Gastroesophageal sphincter (tissue), 3 donors: ENCODE data around the gene SLC38A5.

Experiments used
- CTCF ChIP-seq, 4 experiments: fragments of 200-600 bp in 2 of 4; fragments of 450-650 bp in 2 of 4; sonication (generic) in 1 of 4; IDR thresholded peaks; one replicate each; pipeline ENCODE4 v1.5.1; 2017 to 2019; ENCODE audit warnings: antibody characterized with exemption in 4 of 4, mild to moderate bottlenecking in 2 of 4, moderate library complexity in 2 of 4
- EP300 ChIP-seq: sonication (generic); formaldehyde crosslinking; IDR thresholded peaks from one replicate; pipeline ENCODE4 v1.6.1; 2017; ENCODE audit warnings: antibody characterized with exemption, mild to moderate bottlenecking
- POLR2A ChIP-seq, 2 donors: fragments of 450-650 bp; IDR thresholded peaks; one replicate each; pipeline ENCODE4 v1.6.1; 2017; ENCODE audit warnings: antibody characterized with exemption in 2 of 2, mild to moderate bottlenecking in 2 of 2, moderate library complexity in 1 of 2

- TF ChIP-seq CTCF (IDR thresholded peaks at IDR 0.05) (no peak), POLR2A (IDR thresholded peaks at IDR 0.05) (no peak), EP300 (no peak)
These were observed 27.8 kb upstream of the SLC38A5 start for GRCh38 chrX:48497871-48498270.
